HEK293T (cell line): ENCODE results near the gene SNTG2.

ENCODE experiments used
- CTBP1 ChIP-seq: fragments of 450-650 bp; IDR thresholded peaks from 2 replicates; pipeline ENCODE4 v1.6.1; 2016; ENCODE audit warnings: borderline replicate concordance
- FOXK2 ChIP-seq: fragments of 450-650 bp; IDR thresholded peaks from 2 replicates; pipeline ENCODE4 v1.6.1; 2016; ENCODE audit warnings: mild to moderate bottlenecking

- TF ChIP-seq FOXK2 (no peak), CTBP1 (no peak)
Observed at GRCh38 chr2:1236606-1237005, 286.0 kb downstream of the SNTG2 start.
